Measurements from ENCODE around the gene CCDC158.
"Not testable (repeated sequence)": the region's sequence is repeated elsewhere in the genome, so short reads cannot be mapped to it uniquely, and the experiment has no call there.

DNA sequence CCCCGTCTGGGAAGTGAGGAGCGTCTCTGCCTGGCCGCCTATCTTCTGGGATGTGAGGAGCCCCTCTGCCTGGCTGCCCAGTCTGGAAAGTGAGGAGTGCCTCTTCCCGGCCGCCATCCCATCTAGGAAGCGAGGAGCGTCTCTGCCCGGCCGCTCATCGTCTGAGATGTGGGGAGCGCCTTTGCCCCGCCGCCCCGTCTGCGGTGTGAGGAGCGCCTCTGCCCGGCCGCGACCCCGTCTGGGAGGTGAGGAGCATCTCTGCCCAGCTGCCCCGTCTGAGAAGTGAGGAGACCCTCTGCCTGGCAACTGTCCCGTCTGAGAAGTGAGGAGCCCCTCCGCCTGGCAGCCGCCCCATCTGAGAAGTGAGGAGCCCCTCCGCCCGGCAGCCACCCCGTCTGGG, 2.2 kb upstream of the CCDC158 start:
- TF ChIP-seq, protein P1, sequence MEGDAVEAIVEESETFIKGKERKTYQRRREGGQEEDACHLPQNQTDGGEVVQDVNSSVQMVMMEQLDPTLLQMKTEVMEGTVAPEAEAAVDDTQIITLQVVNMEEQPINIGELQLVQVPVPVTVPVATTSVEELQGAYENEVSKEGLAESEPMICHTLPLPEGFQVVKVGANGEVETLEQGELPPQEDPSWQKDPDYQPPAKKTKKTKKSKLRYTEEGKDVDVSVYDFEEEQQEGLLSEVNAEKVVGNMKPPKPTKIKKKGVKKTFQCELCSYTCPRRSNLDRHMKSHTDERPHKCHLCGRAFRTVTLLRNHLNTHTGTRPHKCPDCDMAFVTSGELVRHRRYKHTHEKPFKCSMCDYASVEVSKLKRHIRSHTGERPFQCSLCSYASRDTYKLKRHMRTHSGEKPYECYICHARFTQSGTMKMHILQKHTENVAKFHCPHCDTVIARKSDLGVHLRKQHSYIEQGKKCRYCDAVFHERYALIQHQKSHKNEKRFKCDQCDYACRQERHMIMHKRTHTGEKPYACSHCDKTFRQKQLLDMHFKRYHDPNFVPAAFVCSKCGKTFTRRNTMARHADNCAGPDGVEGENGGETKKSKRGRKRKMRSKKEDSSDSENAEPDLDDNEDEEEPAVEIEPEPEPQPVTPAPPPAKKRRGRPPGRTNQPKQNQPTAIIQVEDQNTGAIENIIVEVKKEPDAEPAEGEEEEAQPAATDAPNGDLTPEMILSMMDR (IDR thresholded peaks at IDR 0.05), result not testable (repeated sequence)
- not testable (repeated sequence) for TF ChIP-seq EZH2 (IDR thresholded peaks at IDR 0.05; ENCODE audit: borderline replicate concordance, insufficient read depth, low read depth, low read length, poor library complexity, severe bottlenecking)

Measured in B cell (primary cell).